GM18507 (cell line): ENCODE data around the gene TRIM62.

Experiments
- DNase-seq: peaks from one replicate; pipeline ENCODE4 v3.0.0; 2011; ENCODE audit warnings: low read depth; ENCODE audit not compliant: insufficient read length; ENCODE audit errors: extremely low spot score
- FAIRE-seq: peaks from 2 replicates; lab custom pipeline; 2011; peaks lifted over from hg19 to GRCh38; lab: Jason Lieb, UNC

The TRIM62 gene

GRCh38 chr1:33180911-33181890 lies 642 bp downstream of the TRIM62 start:
- no peak for FAIRE-seq
- DNase-seq, result peak; percentile 92

GRCh38 chr1:33180226-33180910 lies 1.5 kb downstream of the TRIM62 start:
- DNase-seq, result no peak
- FAIRE-seq, result peak; percentile 69

- DNase-seq (no peak), FAIRE-seq (no peak)
These were observed 2.9 kb downstream of the TRIM62 start for GRCh38 chr1:33178836-33179439.

GRCh38 chr1:33177996-33178540 lies 3.8 kb downstream of the TRIM62 start:
- no peak for FAIRE-seq
- no peak for DNase-seq

GRCh38 chr1:33176887-33177286 lies 5.0 kb downstream of the TRIM62 start:
- FAIRE-seq (no peak), DNase-seq (no peak)

- no peak for DNase-seq
- no peak for FAIRE-seq
These were observed 5.4 kb downstream of the TRIM62 start for GRCh38 chr1:33176362-33176850.

GRCh38 chr1:33175865-33176264 lies 6.0 kb downstream of the TRIM62 start:
- FAIRE-seq, result no peak

GRCh38 chr1:33173091-33173490 lies 8.8 kb downstream of the TRIM62 start:
- DNase-seq, result no peak
- FAIRE-seq, result no peak

More at GRCh38 chr1:33175865-33176264, 6.0 kb downstream of the TRIM62 start:
- DNase-seq, result no peak

- no peak for DNase-seq
- no peak for FAIRE-seq
These were observed 9.6 kb downstream of the TRIM62 start for GRCh38 chr1:33171977-33172813.

GRCh38 chr1:33170351-33171274 lies 11.2 kb downstream of the TRIM62 start:
- DNase-seq (no peak), FAIRE-seq (no peak)

GRCh38 chr1:33169290-33170055 lies 12.4 kb downstream of the TRIM62 start:
- DNase-seq, result no peak
- no peak for FAIRE-seq

- FAIRE-seq, result no peak
- DNase-seq, result no peak
These were observed 13.1 kb downstream of the TRIM62 start for GRCh38 chr1:33168556-33169289.

GRCh38 chr1:33167650-33168447 lies 14.0 kb downstream of the TRIM62 start:
- FAIRE-seq, result no peak

GRCh38 chr1:33165809-33166208 lies 16.0 kb downstream of the TRIM62 start:
- no peak for DNase-seq
- no peak for FAIRE-seq

More at GRCh38 chr1:33167650-33168447, 14.0 kb downstream of the TRIM62 start:
- DNase-seq, result no peak

GRCh38 chr1:33165209-33165608 lies 16.6 kb downstream of the TRIM62 start:
- DNase-seq, result no peak
- no peak for FAIRE-seq
